ENCODE results near the gene PJA2.

DNA sequence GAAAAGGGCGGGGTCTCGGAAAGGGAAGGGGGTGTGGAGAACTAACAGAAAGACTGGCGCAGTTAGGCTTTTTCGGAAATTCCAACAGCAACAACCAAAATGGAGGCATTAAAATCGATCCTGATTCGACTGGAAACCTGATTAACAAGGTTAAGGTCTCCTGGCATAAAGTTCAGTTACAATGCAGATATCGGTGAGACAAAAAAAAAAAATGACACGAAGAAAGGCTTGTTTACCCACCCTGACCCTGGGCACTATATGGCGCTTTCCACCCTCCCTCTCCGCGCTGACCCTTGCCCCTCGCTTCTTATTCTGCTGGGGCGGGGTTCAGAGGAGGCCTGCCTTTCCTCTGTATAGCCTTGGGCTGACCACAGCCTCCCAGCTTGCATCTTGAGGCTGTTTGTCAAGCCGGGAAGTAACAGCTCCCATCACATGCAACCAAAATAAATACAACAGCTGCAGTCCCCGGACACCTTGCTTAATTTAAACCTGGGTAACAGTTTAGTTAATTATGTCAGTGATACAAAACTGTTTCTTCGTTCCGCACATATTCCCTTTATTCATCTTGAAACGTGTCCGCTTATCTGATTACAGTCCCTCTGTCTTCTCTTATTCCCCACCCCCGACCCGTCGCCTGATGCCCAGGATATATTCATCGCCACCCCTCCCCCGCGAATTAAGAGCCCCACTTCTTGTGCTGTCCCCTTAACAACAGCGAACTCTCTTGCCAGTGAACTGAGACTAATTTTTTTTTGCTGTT is 795 bp upstream of the PJA2 start:
- TF ChIP-seq, protein P1, sequence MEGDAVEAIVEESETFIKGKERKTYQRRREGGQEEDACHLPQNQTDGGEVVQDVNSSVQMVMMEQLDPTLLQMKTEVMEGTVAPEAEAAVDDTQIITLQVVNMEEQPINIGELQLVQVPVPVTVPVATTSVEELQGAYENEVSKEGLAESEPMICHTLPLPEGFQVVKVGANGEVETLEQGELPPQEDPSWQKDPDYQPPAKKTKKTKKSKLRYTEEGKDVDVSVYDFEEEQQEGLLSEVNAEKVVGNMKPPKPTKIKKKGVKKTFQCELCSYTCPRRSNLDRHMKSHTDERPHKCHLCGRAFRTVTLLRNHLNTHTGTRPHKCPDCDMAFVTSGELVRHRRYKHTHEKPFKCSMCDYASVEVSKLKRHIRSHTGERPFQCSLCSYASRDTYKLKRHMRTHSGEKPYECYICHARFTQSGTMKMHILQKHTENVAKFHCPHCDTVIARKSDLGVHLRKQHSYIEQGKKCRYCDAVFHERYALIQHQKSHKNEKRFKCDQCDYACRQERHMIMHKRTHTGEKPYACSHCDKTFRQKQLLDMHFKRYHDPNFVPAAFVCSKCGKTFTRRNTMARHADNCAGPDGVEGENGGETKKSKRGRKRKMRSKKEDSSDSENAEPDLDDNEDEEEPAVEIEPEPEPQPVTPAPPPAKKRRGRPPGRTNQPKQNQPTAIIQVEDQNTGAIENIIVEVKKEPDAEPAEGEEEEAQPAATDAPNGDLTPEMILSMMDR (IDR thresholded peaks at IDR 0.05; ENCODE audit: low read length), result no peak
- no peak for TF ChIP-seq EZH2phosphoT487 (IDR thresholded peaks at IDR 0.05; ENCODE audit: low read length)
- TF ChIP-seq EZH2 (optimal IDR thresholded peaks at IDR 0.05; ENCODE audit: low read depth, low read length), result no peak

Measured in MM.1S (cell line).